ENCODE results near the gene IL7R.

The IL7R gene

DNA sequence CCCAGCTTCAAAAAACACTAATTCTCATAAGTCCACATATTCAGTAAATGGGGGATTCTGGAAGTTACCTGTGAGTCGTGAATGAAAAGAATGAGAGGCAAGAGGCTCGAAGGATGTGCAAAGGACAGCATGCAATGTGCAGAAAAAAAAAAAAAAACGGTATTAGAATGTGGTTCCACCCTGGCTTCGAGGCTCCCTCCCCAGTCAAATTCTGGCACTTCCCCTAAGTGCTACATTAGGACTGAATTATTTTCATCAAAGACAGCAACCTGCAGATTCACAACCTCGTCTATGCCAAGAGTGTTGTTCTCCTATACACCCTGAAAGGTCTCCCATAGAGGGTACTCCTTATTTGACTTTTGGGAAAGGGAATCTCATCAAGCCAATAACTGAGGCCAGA, 65.2 kb downstream of the IL7R start:
- Histone ChIP-seq H3K36me3 (ENCODE audit: control insufficient read depth, insufficient read depth, low read length, severe bottlenecking) (no peaks in the 10 kb centered on the region), H3K9me3 (ENCODE audit: control insufficient read depth, low read length) (no peaks in the 10 kb centered on the region), H3K9ac (ENCODE audit: low read length) (no peak overlapping the region), H3K27me3 (replicated peaks; ENCODE audit: control insufficient read depth, insufficient read depth, low read length) (peaks cover 4% of the 10 kb centered on the region), H3K4me1 (ENCODE audit: control insufficient read depth, insufficient read depth, low read length) (peaks cover 26% of the 10 kb centered on the region), H3K4me3 (ENCODE audit: low read length) (no peak overlapping the region)
- DNase-seq (ENCODE audit: low read depth): no peak

DNA sequence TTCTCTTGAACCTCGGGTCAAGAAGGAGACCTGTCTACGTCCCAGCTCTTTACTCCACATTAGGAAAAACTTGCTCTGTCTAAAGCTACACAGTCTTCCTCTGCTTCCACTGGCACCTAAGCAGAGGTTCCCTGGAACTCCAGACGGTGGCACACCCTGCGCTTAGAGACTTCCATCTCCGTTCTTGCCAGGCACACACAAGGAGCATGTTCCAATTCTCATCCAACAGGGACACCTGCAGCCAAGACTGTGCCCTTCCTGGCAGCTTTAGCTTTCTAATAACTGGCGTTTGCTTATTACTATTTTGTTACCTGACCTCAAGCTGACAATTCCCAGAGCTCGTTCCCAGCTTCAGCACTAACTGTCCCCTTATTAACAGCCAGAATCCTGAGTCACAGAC, 65.8 kb downstream of the IL7R start:
- Histone ChIP-seq H3K4me3 (ENCODE audit: low read length) (no peak overlapping the region), H3K36me3 (ENCODE audit: control insufficient read depth, insufficient read depth, low read length, severe bottlenecking) (no peaks in the 10 kb centered on the region), H3K4me1 (ENCODE audit: control insufficient read depth, insufficient read depth, low read length) (peaks cover 26% of the 10 kb centered on the region), H3K9ac (ENCODE audit: low read length) (no peak overlapping the region), H3K27me3 (replicated peaks; ENCODE audit: control insufficient read depth, insufficient read depth, low read length) (peaks cover 10% of the 10 kb centered on the region), H3K9me3 (ENCODE audit: control insufficient read depth, low read length) (no peaks in the 10 kb centered on the region)
- DNase-seq (ENCODE audit: low read depth): no peak

DNA sequence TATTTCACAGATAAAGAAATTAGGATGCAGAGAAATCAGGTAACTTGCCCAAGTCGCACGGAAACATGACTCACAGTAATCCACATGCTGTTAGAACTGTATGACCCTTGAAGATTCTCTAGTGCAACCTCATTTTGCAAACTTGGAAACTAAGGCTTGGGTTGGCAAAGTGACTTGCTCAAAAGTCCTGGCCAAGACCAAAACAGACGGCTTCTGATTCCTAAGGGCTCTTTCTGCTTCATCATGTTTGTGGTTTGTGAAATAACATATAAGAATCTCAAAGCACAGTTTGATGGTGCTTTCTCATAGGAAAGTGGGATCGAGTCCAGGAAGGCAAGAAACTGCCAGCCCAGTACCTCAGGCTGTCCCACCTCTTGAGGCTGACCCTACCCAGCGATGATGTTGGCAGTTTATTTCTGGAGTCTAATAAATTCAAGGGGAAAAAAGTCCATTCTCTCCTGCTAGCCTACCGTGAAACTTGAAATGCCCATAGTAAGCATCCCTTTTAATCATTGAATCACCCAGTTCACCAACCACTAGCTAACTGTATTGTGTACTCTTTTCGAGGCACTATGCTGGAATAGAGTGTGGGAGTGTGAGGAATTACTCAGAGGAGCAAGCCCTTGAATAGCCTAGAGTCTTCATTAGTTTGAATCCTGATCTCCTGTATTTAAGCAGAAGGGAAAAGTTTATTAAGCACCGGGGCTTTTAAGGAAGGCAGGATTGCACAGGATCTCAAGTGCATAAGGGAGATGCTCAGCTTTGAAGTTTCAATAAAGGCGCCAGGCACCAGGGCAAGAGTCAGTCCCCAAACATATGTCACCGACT, 67.6 kb downstream of the IL7R start:
- peak overlapping the region; percentile 37 for H3K9ac ChIP-seq (ENCODE audit: low read length)
- peaks cover 20% of the 10 kb centered on the region for H3K27me3 ChIP-seq (replicated peaks; ENCODE audit: control insufficient read depth, insufficient read depth, low read length)
- H3K36me3 ChIP-seq (ENCODE audit: control insufficient read depth, insufficient read depth, low read length, severe bottlenecking): no peaks in the 10 kb centered on the region
- peak; percentile 75 for DNase-seq (ENCODE audit: low read depth)
- no peaks in the 10 kb centered on the region for H3K9me3 ChIP-seq (ENCODE audit: control insufficient read depth, low read length)
- H3K4me3 ChIP-seq (ENCODE audit: low read length): peak overlapping the region; percentile 45
- peaks cover 25% of the 10 kb centered on the region for H3K4me1 ChIP-seq (ENCODE audit: control insufficient read depth, insufficient read depth, low read length)

DNA sequence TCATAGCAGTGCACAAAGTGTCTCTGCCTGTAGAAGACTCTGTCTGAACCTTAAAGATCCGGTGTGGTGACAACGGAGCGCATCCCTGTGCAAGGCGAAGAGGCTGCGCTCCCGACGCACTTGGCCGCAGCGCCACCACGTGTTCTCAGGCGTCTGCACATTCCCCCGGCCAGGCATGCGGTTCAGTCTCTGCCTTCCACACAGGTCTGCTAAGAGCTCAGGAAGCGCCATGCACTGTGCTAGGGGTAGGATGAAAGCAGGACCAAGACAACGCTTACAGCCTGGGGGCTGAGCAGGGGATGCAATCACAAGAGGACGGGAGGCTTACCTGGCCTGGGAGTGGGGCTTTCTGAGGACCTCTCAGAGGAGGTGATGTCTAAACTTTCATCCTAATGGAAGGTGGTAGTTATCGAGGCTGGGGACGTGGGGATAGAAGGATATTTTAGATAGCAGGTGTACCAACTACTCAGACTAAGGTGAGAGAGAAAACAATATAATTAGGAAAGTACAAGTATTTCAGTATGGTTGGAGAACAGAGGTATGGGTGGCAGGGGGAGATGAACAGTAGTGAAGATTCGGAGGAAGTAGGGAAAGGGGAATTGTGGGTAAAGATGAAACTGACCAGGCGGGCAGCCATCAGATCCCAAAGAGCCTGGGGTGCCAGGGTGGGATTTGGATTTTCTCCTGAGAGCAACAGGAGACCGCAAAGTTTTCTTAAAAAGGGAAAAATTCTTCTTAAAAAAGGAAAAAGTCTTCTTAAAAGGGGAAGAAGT, 68.4 kb downstream of the IL7R start:
- peak overlapping the region; percentile 45 for H3K4me3 ChIP-seq (ENCODE audit: low read length)
- H3K9ac ChIP-seq (ENCODE audit: low read length): peak overlapping the region; percentile 37
- peaks cover 18% of the 10 kb centered on the region for H3K4me1 ChIP-seq (ENCODE audit: control insufficient read depth, insufficient read depth, low read length)
- peak; percentile 89 for DNase-seq (ENCODE audit: low read depth)
- H3K36me3 ChIP-seq (ENCODE audit: control insufficient read depth, insufficient read depth, low read length, severe bottlenecking): no peaks in the 10 kb centered on the region
- H3K27me3 ChIP-seq (replicated peaks; ENCODE audit: control insufficient read depth, insufficient read depth, low read length): peaks cover 20% of the 10 kb centered on the region
- H3K9me3 ChIP-seq (ENCODE audit: control insufficient read depth, low read length): no peaks in the 10 kb centered on the region

DNA sequence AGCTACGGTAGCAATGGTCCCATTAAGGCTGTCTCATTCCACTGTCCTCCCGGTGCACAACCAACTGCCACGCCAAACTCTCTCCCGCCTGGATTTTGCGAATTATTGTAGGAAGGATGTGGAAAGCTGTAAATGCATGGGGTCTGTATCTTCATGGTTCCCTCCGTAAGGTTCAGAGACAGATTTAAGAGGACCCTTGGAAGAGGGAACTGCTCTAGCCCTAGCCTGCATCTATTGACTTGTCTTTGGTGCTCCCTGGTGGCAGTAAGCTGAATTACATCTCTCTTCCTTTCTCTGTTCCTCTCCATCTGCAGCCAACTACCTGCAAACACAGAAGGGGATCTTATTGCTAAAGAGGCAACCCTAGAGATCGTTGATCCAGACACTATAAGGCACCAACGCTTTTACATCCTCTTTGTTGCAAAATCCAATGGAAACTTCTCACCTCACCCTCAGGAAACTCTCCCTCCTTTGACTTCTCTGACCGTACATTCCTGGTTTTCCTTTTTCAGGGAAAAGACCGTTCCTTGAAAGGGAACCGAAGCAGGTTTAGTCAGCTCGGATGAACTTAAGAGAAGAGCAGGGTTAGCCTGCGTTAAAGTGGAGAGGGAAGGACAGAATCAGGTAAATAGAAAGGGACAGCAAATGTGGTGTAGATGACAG, 69.8 kb downstream of the IL7R start:
- Histone ChIP-seq H3K9ac (ENCODE audit: low read length) (no peak overlapping the region), H3K36me3 (ENCODE audit: control insufficient read depth, insufficient read depth, low read length, severe bottlenecking) (no peaks in the 10 kb centered on the region), H3K9me3 (ENCODE audit: control insufficient read depth, low read length) (no peaks in the 10 kb centered on the region), H3K4me1 (ENCODE audit: control insufficient read depth, insufficient read depth, low read length) (peaks cover 18% of the 10 kb centered on the region), H3K4me3 (ENCODE audit: low read length) (peak overlapping the region; percentile 59), H3K27me3 (replicated peaks; ENCODE audit: control insufficient read depth, insufficient read depth, low read length) (peaks cover 31% of the 10 kb centered on the region)
- DNase-seq (ENCODE audit: low read depth): peak; percentile 81
